D721Med (cell line): Measurements from ENCODE around the gene DNAAF5.

Experiments
- DNase-seq: peaks from one replicate; pipeline ENCODE4 v3.0.0; 2011; ENCODE audit warnings: low spot score; ENCODE audit not compliant: insufficient read length
- FAIRE-seq: peaks from 2 replicates; lab custom pipeline; 2011; peaks lifted over from hg19 to GRCh38; lab: Jason Lieb, UNC
- CTCF ChIP-seq: IDR thresholded peaks from 2 replicates; pipeline ENCODE4 v1.5.1; 2012; ENCODE audit warnings: mild to moderate bottlenecking, control low read depth; ENCODE audit not compliant: insufficient read depth; ENCODE audit errors: missing control alignments

DNAAF5 gene

DNA sequence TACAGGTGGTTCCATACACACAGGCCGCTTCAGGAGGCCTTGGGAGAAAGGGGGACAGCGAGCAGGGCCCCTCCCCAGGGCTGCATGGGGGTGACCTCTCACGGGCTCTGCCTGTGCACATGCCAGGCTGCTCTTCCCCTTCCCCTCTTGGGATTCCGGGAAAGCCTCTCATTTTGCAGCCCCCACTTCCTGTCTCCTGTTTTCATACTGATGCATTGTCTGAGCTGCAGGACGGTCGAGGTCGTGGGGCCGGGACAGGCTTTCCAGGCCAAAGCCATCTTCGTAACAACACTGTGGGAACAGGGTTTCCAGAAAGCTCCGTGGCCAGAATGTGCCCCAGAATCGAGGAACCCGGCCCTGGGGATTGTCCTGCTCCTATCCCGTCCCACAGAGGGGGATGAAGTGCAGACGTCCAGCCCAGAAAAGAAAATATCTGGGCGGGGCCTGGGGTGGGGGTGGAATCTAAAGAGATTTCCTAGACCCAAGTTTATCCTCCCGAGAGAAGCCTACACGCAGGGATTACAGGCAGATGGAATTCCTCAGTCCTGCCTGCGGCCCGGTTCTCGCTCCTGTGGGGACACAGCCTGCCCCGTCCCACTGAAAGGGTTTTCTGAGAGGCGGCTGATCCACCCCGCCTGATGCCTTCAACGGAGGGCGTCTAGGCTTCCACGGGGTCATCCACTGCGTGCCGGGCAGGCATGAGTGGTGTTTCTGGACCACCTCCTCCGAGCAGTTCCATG, 29.5 kb upstream of the DNAAF5 start:
- DNase-seq = no peak
- FAIRE-seq = no peak
- no peak for TF ChIP-seq CTCF

DNA sequence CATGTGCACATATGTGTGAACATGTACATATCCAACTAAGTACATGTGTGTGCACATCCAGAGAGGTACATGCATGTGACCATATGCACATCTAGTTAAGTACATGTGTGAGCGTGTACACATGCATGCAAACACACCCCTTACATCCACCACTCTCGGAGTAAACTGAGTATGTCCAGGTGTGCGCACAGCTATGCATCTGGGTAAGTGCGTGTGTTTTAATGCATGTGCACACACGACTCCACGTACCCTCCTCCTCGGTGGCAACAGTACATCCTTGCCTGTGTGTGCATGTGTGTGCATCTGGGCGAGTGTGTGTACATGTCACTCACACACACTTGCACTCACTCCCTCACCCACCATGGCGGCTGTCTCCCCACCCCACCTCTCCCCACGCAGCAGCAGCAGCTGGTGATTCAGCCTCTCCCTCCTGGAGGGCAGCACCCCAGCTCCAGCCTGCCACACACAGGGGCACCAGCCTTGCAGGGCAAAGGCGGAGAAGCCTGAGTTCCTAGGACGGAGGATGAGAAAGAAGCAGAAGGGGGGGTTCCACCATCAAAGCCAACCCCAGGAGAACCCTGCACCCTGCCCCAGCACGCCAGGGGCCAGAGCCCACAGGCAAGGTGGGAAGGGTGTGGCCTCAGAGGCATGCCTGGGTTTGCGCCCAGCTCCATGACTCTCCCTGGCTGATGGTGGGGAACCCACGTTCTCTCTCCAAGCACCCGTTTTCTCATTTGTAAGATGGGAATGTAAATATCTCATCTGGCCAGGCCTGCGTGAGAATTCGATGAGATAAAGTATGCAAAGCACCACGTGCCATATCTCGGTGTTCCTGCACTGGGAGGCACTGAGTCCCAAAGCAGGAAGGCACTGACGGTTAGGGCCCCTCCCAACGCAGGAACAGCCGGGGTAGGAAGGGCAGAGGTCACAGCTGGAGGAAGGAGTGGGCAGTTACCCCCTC, 27.7 kb upstream of the DNAAF5 start:
- no peak for FAIRE-seq
- no peak for DNase-seq
- TF ChIP-seq CTCF = no peak

DNA sequence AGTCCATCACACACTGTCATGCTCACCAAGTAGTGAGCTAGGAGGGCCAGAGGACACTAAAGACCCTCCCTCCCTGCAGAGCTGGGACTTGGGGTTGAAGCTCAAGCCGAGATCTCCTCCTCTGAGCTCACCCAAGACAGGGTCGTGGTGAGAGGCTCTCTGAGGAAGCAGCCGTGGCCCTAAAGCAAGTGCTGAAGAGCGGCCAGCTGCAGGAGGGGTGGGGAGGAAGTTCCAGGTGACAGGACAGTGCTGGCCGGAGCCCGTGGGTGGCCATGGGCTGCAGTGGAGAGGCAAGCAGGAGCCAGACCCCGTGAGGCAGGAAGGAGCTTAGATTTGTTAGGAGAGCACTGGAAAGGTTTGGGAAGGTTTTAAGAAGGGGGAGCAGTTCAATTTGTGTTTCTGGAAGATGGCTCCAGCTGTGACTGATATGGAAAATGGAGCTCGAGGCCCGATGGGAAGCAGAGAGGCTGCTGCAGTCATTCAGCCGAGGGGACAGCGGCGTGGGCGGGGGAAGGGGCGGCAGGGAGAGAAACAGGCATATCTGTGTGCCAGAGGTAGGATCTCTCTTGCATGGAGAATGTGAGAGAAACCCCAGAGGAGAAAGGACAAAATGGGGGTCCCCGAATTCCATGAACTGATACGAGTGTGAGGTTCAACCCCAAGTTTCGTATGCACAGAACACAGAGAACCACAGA, 26.9 kb upstream of the DNAAF5 start:
- FAIRE-seq (no peak), DNase-seq (no peak)
- no peak for TF ChIP-seq CTCF

GRCh38 chr7:701086-701671, 25.3 kb upstream of the DNAAF5 start:
- no peak for DNase-seq
- FAIRE-seq = no peak
- TF ChIP-seq CTCF = no peak

GRCh38 chr7:703049-703448, 23.4 kb upstream of the DNAAF5 start:
- TF ChIP-seq CTCF = no peak
- DNase-seq (no peak), FAIRE-seq (no peak)

DNA sequence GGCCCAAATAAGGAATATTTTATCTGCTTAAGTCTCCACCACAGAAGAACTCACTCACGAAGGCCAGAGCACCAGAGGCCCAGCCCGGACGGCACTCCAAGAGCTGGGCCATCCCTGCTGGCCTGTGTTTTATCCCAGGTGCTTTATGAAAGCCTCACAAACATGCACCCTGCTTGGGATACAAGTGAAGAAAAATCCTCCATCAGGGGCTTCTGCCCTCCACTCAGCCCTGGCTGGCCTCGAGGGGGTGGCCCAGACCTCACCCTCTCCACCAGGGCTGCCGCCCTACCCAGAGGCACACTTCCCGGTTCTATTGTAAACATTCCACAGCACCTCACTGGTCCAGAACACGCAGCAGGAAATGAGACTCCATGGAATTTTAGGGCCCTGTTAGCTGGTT, 19.8 kb upstream of the DNAAF5 start:
- FAIRE-seq = no peak
- no peak for DNase-seq
- no peak for TF ChIP-seq CTCF
